ENCODE data around the gene HOXA3.

HOXA3 gene

DNA sequence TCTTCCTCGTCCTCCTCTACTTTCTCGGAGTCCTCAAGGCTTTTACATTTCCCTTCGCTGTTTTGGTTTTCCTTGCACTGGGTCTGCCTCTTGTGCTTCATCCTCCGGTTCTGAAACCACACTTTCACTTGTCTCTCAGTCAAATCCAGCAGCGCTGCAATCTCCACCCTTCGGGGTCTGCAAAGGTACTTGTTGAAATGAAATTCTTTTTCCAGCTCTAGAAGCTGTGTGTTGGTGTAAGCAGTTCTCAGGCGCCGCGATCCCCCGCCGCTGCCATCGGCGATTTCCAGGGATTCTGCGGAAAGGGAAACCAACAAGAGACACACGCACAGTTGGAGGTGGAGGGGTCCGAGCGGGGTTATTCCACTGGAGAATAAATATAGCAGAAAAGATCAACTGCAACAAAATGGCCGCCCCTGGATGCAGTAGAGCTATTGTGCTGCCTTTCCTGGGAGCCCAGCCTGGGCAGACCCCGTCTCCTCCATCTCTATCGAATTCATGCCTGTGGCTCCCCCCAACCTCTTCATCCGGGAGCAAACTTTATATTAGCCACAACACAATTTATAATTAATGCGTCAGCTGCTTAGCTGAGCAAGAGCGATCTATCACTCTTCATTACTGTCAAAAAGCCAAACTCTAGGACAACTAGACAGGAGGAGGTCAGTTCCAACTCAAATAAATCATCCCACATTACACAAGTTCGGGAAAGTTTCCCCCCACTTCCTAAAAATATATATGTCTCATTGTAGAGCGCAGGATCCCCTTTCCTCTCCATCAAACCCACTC lies 51.0 kb downstream of the HOXA3 start:
- DNase-seq: no peak

DNA sequence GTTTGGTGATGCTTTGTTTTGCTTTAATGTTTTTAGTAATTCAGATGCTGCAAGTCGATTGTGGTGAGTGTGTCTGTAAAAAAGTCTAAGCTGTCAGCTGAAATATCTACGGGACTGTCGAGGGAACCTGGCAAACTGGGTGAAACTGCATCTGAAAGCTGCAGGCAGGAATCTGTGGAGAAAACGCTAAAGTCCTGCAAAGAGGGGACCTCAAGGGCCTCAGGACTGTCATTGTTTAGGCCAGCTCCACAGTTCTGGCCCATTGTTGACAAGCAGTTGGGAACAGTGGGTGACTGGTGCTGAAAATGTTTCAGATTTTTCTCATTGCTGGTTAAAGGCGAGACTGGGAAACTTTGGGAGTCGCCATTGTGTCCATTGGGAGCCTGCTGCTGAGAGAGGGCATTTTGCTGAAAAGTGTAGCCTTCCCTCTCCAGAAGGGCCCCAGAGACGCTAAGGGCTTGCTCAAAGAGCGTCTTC lies 51.7 kb downstream of the HOXA3 start:
- DNase-seq: no peak

DNA sequence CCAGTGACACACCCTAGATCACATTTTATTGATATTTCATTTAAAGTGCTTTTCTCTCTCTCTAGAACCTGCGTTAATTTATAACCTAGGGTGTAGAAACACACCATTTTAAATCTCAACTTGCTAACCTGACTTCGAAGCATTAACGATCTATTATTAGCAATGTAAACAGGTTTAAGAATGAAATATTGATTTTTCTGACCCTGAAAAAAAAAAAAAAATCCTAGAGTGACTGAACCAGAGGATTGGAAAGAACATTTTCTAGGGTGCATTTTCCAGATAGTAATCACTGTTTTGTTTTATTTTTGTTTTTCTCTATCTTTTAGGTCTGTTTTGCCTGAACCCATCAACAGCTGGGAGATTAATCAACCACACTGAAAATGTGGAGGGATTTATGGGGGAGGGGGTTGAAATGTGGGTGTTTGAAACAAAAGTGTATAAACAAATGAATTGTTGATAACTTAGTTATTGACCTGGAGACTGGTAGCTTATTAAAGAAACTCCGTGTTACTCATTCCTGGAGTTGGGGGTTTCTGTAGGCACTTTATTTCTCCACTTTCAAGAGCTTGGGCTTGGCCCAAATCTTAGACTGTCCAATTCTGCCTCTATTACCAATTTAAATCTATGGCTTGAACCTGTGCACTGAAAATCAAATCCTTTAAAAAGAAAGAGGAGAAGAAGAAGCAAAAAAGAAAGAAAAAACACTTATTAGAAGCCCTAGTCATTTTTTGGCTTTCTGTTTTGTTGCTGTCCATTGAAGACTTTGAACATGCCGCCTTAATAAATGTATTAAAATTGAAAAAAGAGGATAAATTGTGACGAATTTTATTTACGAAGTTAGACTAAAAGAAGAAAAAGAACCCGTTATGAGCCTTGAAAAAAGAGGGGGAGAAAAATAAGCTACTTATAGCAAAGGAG lies 52.7 kb downstream of the HOXA3 start:
- DNase-seq: no peak

DNA sequence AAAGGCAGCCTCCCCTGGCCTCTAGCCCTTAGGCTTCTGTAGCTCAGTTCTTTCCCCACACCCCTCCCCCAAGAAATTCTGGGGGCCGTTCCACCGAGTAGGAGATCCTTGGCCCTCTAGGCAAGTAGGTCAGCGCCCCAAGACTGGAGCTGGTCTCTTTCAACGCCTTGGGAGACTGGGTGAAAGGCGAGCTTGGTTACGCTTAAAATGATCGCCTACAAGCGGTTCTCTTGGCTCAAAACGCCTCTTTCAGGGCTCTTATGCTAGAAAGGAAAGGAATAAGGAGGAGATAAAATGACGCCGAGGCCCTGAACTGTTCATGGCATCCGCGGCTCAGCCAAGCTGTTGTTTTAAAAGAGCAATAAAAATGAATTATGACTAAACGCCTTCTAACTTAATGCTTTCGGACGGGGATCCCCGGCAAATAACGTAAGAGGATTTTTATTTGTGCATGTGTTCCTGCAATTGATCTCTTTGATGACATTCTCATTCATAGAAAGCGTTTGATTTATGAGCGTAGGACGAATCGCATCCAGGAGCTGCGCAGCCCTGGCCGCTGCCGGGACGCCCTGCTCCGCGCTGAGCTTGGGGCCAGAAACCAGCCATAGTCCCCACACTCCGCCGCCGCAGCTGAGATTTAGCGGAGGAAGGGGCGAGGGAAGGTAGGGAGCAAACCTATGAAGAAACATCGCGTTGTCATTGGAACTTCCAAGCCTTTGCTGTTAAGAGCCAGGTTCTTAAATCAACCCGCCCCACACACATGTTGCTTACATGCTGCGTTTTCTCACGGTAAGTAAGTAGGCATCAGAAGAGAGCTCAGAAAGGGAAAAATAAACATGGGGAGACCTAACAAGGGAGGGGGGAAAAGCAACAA lies 53.6 kb downstream of the HOXA3 start:
- DNase-seq: no peak

DNA sequence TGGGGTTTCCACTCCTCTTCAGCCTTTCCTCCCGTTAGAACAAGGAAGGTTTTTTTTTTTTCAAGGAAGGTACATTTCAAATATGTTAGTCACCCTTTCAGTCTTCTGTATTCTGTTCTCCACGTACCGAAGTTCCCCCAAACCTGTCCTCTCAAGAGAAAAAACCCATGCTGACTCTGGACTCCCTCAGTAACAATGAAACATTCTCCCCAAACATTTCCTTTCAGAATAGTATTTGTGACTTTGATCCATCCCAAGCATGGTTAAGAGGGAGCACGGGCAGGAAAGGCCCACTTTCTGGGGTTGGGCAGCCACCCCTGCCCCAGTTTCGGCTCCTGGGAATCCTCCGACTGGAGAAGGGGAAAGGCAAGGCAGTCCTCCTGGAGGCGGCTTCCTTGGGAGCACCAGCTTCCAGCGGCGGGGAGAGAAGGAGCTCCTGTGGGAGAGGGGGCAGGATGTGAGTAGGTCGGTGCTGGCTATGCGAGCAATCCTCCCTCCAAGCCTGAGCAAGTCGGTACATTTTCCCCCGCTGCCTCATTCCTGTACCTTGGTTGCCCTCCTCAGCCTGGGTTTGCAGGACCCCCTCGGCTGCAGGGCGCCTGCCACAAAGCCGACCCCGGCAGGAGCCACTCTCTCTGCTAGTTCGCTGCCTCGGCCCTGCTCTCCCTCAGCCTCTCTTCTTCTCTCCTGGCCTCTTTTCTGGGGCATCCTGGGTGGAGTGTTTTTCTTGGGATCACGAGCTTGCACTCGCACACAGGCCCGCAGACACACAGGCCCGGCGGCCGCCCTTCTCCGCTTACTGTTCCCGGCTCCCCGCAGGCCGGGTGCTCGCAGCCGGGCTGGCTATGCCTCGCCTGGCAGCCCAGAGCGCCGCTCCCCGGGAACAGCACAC lies 54.5 kb downstream of the HOXA3 start:
- no peak for DNase-seq

DNA sequence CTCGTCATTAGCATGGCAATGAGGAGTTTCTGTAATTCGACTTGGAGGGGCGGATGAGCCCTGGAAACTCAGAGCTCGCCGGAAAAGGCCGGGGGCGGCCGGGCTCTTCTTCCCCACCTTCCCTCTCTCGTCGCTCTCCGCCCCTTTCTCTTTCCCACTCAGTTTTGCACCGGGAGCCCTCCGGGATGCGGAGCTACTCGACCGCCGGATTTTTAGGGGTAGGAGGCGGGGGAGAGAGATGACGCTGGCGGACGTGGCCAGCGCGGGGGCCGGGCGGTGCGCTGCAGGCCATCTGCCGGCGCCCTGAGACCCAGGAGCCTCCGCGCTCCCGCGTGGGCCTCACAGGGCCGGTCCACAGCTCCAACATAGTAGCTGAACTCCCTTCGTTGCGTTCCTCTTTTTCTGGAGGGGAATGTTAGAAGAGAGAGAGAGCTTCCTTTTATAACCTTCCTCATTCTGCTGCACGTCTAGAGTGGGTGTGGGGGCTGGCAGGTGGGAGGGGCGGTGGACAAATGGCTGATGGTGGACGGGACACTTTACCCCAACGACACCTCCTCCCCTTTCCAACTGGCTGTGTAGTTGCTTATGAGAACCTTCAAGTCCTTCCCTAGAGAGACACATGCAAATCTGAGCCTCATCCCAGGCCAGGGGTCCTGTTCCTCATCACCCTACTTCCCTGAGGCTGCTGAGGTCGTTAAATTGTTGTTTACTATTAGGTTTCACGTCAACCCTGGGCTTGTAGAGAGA lies 55.4 kb downstream of the HOXA3 start:
- DNase-seq: no peak

DNA sequence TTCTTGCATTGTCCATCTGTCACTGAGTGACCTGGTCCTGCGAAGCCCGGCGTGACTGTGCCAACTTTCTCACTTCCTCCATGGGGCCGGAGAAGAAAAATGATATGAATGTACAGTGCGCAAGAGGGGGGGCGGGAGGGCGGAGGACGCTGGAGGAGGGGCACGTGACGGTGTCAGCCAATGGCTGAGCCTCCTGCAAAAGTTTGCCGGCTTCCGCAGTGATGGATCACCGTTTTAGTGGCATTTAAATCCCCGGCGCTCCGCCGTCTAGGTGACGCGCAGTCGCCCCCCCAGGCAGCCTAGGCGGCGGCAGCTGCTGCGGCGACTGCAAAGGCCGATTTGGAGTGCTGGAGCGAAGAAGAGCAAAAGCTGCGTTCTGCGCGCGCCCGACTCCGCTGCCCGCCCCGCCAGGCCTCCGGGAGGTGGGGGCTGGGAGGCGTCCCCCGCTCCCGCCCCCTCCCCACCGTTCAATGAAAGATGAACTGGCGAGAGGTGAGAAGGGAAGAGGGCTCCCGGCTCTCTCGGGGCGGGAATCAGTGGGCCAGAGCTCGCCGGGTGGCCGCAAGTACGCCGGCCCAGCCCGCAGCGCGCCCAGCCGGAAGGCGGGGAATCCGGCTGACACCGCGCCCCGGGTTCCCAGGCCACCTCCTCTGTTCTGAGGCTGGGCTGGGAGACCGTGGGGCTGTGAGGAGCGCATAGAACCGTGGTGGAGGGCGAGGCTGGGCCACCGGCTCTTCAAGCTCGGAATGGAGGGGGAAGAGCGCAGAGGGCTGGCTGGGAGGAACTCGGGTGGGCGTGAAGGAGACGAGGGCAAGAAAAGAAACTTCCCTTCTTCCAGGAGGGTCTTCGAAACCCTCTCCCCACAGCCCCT lies 56.3 kb downstream of the HOXA3 start, which contains the start of gene HOXA1:
TSS of gene HOXA1 (minus strand) at position 104 of the 871 bp plus-strand sequence. CDS start at position 16, 88 bp downstream.
- peak; percentile 83 for DNase-seq

DNA sequence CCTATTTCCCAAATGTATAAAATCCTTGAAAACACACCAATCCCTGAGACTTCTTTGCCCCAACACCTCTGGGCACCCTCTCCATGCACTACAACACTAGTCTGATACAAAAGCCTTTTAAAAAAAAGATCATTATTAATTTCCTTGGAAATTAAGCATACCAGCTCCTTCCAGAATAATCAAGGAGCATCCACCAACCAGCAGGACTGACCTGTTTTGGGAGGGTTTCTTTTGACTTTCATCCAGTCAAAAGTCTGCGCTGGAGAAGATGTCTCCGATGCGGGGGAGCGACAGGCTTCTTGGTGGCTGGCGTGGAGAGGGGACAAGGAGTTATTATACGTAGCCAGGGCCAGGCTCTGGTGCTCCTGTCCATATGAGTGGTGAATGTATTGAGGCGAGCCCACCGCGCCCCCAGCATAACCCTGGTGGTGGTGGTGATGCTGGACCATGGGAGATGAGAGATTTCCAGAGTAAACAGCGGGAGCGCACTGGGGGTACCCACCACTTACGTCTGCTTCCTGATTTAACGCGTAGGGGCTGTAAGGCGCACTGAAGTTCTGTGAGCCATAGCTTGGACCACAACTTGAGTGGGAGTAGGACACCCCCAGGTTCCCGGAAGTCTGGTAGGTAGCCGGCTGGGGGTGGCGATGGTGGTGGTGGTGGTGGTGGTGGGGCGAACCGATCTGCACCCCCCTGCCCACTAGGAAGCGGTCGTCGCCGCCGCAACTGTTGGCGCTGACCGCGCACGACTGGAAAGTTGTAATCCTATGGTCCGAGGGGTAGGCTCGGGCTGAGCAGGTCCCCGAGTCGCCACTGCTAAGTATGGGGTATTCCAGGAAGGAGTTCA lies 57.1 kb downstream of the HOXA3 start:
- no peak for DNase-seq

DNA sequence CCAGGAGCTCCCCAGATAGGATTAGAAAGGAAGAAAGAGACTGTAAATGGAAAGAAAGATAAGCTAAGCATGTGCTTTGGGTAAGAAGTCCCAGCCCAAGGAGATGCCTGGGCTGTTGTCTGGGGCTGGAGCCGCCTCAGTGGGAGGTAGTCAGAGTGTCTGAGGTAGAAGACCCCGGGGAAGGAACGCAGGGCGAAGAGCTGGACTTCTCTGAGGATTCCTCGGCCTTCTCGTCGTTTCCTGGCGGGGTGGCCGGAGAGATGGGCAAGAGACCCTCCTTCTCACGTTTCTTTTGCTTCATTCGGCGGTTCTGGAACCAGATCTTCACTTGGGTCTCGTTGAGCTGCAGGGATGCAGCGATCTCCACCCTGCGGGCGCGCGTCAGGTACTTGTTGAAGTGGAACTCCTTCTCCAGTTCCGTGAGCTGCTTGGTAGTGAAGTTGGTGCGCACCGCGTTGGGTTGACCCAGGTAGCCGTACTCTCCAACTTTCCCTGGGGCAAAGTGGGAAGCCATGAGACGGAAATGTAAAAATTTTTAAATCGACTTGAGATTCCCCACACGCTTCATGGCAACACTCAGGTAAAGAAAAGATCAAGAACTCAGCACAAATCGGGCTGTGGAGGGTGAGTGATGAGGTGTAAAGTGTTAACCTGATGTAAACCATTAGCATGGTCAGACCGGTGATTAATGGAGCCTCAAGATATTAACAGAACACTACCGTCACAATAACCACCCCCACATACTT lies 57.9 kb downstream of the HOXA3 start:
- DNase-seq: no peak

DNA sequence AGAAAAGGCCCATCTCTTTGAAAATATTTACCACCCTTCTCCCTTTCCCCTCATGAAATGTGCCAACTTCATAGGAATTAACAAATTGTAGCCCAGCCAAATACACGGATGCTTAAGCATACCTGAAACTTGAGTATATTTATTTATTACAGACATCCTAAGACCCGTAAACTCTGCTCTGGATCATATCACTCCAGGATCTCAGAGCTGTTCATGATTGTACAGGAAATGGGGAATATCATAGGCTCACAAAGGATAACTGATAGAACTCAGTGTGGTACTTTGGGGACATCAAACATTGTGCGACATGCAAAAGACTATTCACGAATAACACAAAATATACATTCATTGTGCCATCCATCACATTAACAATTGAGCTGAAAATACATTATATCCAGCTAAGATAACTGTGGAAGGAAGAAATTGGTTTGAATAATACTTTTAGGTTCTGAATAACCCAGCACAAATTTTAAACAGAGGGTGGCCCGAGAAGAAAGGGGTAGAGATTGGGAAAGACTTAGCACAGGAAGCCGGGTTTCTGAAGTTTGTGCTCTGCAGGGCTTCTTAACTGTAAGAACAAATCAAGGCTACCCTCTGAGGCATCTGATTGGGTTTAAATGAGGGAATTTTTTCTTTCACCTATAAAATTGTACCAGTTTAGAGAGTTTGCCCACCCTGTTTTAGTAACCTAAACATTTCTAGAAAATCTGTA lies 59.0 kb downstream of the HOXA3 start:
- no peak for DNase-seq

DNA sequence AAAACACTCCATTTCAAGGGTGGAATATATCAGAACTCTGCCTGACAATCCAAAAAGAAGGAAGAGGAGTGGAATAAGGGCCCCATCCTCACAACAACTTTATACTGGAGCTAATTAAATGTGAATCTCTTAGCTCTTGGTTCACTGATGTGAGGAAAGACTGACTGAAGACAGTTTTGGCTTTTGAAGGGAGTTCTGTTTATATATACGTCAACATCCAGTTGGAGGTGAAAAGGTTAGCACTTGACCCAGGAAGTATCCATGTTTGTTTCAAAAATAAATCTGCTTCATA lies 59.6 kb downstream of the HOXA3 start:
- DNase-seq: no peak

DNA sequence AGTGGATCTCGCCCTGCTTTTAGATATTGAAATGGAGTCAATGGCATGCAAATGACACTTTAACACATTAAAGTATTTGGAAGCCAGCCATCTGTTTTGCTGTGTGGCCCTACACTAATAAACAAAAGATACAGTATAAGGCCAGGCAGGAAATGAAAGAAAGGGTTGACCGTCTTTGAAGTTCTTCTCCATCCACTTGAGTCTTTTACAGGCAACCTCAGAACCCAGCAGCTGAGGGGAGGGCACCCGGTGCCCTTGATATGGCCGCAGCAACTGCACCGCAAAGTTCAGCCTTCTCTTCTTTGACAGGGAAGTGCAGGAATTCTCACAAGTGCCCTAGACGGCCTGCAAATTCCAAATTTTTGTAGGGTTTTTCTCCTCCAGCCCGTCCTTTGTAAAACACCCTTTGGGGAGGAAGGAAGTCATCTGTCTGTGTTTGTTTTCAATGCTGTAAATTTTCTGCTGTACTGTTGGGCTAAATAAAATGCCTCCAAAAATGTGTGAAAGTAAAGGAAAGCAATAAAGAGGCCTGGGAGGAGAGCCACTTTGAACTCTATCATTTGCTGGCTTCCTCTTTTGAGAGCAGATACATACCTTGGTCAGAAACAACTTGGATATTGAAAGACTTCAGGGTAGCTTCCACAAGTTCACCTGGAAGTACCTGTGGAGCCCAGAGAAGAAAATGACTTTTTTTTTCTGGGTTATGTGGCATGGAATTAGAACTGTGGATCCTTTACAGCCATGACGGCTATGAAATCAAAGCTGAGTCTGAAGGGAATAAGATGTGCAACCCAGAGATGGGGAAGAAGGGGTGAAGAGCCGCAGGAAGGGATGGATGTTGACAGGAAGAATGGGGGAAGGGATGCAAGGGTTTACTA lies 60.2 kb downstream of the HOXA3 start:
- DNase-seq: no peak

DNA sequence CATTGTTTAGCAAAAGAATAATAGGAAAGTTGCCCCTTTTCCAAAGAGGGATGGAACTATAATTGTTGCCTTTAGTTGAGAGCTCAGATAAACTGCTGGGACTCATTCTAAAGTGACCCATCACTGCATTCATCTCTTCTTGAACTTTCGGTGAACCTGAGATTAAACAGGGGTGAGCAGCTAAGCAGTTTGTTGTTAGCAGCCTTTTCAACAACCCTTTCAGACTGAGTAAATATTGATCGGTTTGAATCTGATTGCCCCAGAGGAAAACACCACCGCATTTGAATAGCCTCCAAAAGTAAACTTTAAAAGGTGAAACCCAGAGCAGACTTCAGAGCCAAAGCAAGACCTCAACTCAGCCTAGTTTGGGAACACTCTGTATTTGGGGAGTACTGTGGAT lies 61.3 kb downstream of the HOXA3 start:
- no peak for DNase-seq

DNA sequence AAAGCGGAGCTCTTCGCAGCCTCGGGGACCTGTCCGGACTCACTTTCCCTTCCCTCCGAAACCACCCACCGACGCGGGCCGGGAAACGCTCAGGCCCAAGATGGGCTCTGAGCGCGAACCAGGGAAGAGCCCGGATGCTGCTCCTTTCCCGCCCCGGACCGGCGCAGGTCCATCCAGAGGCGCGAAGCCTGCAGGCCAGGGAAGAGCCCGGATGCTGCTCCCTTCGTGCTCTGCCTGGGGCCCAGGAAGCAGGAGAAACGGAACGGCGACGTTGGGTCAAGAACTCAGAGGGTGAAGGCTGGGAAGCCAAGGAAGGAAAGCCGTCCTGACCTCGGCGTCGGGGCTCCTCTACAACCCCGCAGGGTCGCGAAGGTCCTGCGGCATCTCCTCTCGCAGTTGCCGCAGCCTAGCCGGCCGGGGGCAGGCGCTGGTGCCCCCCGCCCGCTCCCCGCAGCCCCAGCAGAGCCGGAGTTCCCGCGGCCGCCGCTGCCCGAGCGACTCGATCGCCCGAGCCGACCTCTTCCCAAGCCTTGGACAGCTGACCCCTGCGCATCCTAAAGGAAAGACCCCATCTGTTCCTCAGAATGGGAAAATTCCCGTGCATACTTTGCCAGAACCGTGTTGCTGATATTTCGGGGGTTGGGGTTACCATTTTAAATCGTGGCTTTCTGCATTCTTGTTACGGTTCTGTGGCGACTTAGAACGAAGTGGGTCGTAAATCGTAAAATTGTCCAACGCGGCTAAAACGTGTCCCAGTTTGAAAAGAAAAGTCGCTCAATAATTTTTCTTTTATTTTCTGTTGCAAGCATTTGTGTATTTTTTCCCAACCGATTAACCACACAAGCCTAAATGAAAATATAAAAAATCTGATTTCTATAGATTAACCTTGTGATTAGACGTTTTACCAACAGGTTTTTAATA lies 64.1 kb downstream of the HOXA3 start:
- DNase-seq: no peak

DNA sequence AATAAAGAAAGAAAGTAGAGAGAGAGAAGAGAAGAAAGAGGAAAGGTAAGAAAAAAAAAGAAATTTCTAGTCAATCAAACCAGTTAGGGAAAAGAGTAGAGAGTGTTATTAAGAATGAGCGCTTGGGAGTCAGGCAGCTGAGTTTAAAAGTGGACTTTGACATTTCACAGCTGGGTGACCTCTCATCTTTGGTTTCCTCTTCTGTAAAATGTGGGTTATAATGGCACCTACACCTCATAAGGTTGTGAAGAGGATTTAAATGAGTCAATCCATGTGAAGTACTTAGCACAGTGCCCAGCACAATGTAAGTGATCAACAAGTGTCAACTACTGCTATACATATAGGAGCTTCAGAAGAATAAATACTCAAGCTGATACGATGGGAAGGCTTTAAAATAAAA lies 68.7 kb downstream of the HOXA3 start:
- DNase-seq: no peak

DNA sequence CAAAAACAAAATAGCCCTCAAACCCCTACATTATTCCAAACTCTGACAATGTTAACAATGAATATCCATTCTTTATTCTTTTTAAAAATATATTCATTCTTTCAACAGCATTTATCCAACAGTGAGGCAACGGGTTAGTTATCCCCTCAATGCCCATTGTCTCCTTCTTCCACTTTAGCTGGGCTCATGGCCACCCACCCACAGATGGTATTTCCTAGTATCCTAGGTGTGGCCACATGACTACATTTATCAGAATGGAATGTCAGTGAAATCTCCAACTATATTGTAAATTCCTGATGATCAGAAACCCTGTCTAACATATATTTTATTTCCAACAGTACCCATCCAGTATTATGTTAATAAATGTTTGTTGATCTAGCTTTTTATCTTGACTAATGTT lies 70.2 kb downstream of the HOXA3 start:
- no peak for DNase-seq
